GM12801 (cell line): ENCODE measurements around the gene CYTH3.

Experiments
- TF ChIP-seq, protein P1 (sequence below): IDR thresholded peaks from one replicate; pipeline ENCODE4 v1.5.1; 2011; ENCODE audit warnings: control low read depth; ENCODE audit not compliant: insufficient read length; ENCODE audit errors: extremely low read depth

The CYTH3 gene

DNA sequence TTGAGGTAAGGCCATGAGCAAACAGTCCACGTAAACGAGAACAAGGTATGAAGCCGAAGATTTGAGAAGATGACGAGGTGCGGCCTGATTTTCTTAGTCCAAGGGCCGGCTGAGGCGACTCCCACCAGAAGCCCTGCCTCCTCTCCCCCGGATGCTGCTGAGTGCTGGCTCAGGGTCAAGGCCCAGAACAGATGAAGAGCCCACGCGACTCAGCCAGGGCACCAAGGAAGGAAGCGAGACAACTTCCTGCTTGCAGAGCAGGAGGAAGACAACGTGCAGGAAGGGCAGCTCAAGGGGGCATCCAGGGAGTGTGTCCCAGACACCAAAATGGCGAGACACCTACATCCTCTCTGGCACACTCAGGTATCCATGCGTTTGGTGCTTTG lies 99.5 kb downstream of the CYTH3 start:
- TF ChIP-seq, protein P1, sequence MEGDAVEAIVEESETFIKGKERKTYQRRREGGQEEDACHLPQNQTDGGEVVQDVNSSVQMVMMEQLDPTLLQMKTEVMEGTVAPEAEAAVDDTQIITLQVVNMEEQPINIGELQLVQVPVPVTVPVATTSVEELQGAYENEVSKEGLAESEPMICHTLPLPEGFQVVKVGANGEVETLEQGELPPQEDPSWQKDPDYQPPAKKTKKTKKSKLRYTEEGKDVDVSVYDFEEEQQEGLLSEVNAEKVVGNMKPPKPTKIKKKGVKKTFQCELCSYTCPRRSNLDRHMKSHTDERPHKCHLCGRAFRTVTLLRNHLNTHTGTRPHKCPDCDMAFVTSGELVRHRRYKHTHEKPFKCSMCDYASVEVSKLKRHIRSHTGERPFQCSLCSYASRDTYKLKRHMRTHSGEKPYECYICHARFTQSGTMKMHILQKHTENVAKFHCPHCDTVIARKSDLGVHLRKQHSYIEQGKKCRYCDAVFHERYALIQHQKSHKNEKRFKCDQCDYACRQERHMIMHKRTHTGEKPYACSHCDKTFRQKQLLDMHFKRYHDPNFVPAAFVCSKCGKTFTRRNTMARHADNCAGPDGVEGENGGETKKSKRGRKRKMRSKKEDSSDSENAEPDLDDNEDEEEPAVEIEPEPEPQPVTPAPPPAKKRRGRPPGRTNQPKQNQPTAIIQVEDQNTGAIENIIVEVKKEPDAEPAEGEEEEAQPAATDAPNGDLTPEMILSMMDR, result no peak

DNA sequence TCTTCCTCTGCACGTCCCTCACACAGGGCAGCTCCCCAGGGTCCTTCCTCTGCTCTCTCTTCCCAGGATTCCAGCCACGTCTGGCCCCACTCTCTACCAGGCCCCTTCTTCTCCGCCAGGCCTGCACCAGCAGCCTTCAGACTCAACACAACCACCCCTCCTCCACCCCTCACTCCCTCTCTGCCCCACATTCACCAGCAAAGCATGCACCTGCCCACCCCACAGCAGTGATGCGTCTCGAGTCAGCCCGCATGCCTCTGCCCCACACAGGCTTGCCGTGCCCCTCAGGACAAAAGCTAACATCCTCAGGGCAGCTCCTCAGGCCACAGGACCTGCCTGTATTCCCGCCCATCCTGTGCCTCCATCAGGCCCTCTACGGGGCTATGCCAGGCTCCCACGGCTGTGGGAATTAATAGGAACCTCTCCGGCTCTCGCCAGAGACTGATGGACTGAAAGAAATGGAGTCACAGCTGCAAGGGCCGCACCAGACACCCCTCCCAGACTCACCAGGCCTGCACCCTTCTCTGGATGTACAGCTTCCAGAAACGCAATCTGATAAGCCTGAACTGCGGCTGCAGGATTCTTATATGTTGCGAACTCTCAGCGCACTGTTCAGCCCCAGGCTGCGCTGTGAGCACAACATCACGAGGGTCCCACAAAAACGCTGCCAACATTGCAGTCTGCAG lies 100.1 kb downstream of the CYTH3 start:
- TF ChIP-seq, protein P1, result no peak

DNA sequence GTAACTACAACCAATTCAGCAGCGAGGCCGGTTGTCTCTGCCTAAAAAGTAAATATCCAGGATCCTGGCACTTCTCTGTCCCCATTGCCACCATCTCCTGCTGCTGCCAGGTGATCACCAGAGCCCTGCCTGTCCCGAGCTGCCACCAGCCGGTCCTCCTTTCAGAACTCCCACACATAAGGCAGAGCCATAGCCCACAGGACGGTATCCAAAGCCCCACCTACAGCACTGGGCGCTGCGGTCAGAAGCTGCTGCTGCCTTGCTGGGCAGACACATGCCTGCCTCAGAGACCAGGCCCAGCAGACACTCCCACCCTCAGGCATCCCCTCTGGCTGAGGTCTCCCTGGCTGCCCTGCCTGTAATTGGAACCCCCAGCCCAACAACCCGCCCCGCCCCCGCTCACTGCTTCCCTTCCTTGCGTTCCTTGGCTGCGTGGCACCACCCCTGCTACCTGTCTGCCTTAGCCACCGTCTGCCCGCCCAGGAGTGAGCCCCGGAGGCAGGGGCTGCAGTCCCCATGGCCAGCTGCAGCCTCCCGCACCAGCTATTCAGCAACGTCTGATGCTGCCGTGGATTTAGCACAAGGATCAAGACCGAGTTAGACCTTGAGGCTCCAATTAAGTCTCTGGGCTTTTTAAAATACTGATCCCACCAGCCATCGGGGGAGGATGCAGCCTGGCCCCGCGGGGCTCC lies 100.7 kb downstream of the CYTH3 start:
- TF ChIP-seq, protein P1, result no peak

DNA sequence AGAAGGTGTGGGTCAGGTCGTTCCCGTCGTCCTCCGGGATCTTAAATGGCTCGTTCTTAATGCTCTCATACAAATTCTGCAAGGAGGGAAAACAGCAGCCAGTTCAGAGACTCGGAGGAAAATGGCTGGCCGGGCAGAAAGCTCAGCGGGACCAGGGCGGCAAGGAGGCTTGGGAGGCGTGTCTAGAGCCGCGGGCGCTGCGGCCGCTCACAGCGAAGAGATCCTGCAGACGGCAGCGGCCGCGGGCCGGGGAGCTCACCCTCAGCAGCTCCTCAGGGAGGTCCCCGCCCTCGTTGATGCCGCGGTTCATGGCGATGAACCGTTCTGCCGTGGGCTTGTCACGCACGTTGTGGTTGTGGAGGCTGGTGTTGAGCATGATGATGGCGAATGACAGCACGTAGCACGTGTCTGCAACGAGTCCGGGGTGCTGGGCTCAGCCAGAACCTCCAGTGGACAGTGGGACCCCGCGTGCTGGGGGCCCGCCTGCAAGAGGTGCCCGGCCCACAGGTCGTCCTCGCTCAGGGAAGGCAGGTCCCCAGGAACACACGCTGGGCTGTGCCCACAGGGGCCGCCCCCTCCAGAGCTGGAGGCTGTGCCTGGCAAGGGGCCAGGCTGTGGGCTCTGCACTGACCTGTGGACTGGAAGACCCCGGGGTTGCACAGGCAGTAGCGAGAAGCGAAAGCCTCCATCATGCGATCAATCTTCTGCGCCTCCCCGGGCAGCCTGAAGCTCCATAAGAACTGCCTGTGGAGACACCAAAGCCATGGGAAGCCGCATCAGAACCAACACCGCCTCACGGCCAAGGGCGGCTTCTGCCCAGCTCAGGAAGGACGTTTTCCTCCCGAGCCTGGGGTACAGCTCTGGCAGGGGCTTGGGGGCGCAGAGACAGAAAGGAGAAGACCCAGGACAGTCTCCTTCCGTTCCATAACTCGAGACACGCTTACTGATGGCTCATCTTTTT lies 101.6 kb downstream of the CYTH3 start:
- TF ChIP-seq, protein P1, result no peak

DNA sequence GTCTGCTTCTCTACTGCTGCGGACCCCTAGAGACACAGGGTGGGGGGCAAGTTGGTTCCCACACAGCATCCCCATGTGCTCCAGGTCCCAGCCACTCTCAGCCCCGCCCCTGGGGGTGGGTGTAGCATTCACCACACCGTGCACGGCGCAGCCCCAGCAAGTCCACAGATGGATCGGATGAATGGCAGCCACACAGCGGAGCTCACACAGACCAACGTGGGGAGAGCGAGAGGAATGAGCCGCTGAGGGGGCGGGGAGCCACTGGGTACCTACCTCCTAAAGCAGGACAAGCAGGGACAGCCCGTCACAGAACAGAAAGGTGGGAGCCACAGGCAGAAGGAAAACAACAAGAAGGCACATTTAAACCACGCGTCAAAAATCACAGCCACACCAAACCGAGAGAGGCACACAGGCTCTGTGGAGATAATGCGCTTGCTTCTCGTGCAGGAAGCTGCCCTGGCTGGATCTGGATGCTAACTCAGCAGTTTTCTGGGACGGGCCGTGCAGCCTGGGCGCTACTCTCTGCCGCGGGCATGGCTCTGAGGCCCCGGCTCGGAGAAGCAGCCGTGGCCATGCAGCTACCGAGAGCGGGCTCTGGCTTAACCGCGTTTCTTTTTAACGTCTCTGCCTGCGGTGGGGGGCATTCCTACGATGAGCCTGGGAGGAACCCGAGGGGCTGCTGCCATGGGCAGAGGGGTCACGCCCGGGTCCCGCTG lies 102.5 kb downstream of the CYTH3 start:
- TF ChIP-seq, protein P1, result no peak

DNA sequence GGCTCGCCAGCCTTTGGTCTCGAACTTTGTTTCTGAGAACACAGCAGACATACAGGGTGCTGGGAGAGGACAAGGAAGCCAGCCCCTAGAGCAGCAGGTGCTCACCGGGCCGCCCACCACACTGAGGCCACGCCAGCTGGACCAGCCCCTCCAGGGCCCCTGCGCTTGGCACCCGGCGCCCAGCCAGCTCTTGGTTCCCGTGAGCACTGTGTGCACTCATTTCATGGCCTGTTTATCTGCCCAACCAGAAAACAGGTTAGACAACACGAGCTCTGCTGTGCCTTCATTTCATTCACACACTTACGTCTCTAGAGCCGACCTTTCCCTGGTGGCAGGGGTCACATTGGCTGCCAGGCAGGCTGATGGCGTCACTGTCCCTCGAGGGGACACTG lies 104.0 kb downstream of the CYTH3 start:
- TF ChIP-seq, protein P1, result no peak
